NCI-H748 (cell line): Measurements from ENCODE around the gene HSD11B2.

ENCODE experiments used
- DNase-seq: peaks from one replicate; lab custom pipeline; 2025; ENCODE audit not compliant: unreplicated experiment; lab: John Stamatoyannopoulos, UW

Gene HSD11B2

DNA sequence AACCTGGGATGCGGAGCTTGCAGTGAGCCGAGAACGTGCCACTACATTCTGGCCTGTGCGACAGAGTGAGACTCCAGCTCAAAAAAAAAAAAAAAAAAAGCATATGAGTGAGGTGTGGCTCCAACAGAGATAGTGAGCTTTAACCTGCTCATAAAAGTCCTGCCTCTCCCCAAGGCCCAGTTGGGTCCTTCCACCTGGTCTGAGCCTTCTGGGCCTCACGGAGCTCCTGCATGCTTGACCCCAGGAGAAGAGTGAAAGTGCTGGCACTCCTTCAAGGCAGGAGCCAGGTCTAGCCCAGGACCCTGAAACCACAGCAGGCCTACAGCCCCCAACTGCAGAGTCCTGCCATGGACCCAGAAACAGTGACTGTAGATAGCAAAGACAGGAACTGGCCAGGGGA, 17.7 kb downstream of the HSD11B2 start:
- DNase-seq, result no peak

DNA sequence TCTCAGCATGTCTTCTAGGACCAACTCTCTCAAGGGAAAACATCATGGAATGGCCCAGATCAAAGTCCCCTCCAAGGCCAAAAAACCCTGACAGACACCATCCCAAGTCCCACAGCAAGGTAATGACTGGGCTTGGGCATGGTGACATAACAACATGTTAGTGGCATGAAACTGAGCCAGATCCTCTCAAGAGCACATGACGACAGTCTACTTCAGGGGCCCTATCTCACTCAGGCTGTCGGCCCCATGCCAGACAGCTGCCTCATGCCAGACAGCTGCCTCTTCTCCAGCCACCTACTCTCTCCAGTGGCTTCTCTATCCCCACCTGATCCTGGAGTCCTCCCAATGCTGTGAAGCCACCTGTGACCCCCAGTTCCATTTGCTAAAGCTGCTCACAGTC, 18.4 kb downstream of the HSD11B2 start:
- DNase-seq, result no peak

DNA sequence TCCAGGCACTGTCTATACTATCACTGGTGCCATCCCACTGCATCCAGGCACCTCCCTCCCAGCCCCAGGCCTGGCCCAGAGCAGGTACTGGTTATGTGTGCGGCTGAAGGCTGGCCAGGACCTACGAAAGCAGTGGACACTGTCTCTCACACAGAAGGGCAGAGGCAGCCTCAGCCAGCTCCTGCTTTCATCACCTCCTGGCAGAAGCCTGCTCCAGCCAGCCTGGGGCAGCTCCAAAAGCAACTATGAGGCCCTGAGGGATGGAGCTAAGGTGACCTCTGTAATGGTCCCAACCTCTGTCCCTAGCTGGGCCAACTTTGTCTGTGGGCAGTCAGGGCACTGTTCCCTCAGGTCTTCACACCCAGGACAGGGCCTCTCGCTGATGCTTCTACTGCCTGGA, 18.8 kb downstream of the HSD11B2 start:
- no peak for DNase-seq

DNA sequence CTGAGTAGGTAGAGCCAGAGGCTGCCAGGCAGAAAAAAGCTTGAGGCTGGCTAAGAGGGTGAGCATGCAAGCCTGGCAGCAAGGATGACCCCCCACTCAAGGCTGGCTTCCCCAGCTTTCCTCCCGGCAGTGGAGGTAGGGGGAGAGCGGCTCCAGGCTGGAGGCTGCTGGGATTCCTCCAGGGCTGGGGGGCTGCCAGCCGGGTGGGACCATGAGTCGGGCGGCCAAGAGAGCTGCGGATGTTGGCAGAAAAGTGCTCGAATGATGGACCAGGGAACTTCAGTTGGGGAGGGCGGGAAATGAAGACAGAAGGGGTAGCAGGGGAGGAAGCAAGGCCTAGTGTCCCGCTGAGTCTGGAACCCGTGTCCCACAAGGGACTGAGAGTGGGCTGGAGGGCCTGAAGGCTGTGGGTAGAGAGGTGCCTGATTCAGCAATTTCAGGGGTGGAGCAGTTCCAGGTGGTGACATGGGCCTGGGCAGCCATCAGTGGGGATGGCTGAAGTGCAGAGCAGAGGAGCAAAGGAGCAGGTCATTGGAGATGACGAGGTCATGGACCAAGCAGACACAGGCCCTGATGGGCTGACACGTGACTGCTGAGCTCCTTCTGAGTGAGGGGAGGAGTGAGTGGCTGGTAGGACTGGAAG, 20.3 kb downstream of the HSD11B2 start:
- DNase-seq, result no peak

DNA sequence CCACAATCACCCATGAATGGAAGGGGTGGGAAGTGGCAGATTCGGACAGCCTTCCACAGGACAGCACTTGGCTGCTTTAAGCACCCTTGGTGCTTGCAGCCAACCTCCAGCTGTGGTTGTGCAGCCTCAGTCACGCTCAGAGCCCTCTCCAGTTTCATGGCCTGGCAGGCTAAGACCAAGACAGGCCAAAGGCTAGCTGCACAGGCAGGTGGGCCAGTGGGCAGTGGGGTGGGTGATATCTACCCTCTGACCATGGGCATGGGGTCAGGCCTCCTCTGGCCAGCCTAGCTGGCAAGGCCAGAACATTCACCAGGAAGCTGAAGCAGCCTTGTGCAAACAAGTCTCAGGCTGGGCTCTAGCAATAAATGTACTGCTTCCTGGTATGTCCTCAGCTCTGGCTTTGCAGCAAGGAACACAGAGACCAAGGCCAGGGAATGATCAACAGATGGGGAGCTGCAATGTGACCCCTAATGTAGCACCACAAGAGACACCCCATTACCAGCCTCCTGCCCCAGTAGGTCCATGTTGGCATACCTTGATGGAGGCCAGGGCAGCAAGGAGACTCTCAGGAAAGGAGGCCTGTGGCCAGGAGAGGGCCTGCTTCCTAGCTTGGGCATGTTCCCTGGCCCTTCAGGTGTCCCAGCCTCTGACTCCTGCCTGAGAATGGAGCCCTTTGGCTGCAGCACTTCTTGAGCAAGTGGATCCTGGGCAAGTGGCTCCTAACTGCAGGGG, 20.9 kb downstream of the HSD11B2 start:
- DNase-seq, result no peak

DNA sequence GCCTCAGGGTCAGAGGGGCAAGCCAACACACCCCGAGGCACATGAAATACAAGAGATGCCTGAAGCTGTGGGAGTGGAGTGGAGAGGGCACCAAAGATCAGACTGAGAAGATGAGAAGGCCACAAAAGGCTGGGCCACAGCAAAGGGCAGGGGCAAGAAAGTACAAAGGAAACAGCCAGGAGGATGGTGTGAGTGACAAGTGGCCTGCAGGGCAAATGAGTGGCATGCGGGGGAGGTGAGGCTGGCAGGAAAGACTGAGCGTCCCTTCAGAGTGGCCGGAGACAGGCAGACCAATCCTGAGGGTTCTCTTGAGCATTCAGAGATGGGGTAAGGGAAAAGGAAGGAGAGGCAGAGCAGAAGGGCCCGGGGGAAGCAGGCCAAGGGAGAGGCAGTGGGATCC, 23.2 kb downstream of the HSD11B2 start:
- DNase-seq, result no peak

DNA sequence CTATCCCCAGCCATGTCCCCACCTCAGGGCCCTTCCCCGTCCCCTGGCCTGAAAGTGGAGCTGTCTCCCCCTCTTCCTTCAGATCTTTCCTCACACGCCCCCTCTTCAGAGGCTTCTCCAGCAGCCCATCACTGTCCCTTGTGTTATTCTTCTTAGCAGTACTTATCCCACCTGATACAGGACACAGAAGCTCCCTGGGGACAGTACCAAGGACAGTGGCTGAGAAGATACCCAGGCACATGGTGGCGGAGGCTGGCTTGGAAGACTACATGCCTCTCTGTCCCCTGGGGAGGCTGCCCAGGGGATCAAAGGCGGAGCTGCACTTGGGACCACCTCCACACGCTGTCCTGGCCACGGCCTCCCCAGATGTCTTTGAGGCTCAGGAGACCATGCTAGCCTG, 23.9 kb downstream of the HSD11B2 start:
- DNase-seq, result no peak

DNA sequence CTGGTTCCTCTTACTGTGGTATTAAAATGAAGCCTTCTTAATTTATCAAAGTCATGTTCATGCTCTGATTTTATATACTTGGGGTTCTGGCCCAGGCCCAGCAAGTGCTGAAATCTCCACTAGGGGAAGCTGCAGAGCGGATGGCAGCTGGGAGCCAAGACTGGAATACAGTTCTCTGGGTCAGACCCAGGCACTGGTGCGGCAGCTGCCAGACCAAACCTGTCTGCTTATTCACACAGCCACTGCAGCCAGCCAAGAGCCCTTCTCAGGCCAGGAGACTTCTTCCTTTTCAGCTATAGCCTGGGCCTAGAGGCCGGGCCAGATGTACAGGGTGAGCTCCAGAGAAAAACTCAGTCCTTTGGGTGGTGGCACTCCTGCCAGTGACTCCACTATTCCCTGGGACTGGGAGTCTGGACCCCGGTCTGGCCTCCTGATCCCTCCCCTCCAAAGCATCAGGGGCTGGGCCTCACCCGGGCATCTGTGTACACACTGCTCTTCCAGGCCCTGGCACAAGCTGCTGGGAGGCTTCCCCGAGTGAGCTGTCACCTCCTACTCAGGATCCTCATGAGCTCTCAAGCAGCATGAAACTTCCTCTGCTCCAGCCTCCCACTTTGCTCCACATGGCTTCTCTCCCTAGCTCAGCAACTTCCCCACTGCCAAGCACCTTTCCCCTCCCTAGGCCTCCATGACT, 25.6 kb downstream of the HSD11B2 start:
- DNase-seq, result no peak

DNA sequence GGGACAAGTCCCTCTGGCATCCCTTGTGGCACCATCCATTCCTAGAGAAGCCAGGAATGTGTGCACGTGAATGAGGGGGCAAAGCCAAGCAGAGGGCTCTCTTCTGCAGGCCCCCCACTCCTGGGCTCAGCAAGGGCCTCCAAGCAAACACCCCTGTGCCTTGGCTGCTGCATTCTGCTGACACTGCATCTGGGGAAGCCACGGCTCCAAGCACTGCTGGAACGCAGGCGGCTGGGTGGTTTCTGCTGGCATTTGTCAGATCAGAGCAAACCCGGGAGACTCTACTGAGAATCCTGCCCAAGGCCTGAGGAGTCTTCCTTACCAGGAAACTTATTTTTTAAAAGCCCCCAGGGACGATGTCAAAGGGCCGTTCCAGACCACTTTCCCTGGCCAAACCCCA, 26.7 kb downstream of the HSD11B2 start:
- DNase-seq, result no peak

DNA sequence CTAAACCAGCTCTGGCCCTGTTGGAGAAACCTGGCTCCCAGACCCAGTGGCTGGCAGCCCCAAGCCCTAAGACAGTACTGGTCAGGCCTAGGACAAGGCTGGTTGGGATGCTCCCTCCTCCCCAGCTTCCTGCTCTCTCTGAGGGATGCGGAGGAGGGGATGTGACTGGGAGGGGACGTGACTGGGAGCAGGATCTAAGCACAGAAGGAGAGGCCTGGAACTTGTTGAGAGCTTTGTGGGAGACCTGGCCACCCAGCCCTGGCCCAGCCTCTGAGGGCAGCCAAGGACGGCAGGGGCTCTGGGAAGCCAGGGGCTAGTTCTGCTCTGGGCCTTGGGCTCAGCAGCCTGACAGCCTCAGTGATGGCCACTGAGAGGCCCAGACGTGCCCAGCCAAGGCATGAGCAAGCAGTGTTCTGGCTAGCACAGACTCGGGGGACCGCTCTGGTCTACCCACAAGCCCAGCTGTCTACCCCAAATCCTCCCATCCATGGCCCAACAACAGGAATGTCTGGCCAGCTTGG, 27.3 kb downstream of the HSD11B2 start:
- DNase-seq, result no peak

DNA sequence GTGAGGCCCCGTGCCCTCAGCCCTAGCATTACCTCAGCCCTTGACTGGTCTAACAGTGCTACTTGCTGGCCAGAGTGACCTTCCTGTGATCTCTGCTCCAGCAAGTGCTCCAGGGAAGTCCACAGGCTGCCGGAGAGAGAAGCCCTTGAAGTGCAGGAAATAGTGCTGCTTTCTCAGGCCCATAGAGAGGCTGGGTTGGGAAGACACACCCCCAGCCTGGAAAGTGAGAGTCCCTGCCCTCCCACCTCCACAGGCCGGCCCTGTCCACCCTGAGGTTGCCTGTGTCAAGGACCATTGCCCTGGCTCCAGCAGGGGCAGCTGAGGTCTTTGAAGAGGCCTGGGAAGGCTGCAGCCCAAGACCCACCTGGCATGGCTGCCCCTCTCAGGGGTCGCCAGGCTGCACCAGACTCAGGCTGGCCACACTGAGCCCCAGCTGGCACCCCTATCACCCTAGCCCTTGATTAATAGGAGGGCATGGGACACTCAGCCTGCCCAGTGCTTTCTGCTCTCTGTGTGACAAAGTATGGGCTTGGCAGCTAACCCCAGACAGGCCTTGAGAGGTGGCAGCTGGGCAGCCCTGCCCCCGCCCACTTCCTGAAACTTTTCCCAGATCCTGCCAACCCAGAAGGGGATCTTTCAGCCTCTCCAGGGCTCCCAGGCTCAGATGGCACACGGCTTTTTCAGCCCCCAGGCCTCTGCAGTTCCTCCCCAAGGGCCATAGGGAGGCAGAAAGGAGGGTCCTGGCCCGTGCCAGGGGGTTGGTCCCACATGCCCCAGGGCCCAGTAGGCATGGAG, 28.3 kb downstream of the HSD11B2 start:
- no peak for DNase-seq

DNA sequence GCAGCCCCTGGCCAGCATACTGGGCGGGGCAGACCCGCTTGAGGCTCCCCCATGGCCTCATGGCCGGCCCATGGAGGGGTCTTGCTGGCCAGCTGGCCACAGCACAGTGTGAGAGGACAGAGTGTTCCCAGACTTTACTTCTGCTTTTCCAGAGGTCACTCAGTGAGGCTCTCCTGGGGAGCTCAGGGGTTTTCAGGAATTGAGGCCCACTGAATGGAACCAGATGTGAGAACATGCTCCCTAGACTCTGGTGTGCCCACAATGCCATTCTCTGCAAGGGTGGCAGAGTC, 28.9 kb downstream of the HSD11B2 start:
- DNase-seq, result no peak

DNA sequence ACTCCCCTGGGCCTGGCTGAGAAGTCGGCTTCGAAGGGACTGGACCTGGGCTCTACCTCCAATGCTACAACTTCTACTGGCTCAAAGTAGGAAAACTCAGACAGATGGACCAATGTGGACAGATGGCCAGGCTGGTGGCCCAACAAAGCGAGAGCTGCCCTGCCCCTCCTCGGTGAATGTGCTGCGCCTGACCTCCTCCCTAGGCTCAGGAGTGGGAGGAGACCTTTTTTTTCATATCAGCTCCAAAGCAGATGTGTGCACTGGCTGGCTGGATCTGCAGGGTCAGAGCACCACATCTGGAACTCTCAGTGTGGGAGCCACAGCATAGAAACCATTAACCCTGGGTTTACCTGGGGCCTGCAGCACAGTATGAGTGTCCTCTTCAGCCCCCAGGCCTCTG, 29.2 kb downstream of the HSD11B2 start:
- DNase-seq, result no peak

DNA sequence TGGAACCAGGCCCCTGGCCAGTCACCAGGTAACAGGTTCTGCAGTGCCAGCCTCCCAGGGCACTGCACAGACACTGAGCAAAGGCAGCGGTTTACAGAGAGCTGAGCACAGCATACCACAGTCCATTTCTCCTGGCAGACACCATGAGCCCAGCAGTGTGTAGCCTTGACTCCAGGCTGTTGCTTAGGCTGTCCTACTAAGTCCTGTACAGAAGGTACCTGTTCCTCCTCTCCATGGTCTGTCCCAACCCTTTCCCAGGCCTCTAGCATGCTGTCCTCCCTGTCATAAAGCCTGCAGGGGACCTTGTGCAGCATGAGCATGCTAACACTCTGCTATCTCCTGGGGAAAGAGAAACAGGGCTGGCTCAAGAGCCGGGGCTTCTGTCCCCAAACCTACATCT, 30.0 kb downstream of the HSD11B2 start:
- DNase-seq, result no peak

DNA sequence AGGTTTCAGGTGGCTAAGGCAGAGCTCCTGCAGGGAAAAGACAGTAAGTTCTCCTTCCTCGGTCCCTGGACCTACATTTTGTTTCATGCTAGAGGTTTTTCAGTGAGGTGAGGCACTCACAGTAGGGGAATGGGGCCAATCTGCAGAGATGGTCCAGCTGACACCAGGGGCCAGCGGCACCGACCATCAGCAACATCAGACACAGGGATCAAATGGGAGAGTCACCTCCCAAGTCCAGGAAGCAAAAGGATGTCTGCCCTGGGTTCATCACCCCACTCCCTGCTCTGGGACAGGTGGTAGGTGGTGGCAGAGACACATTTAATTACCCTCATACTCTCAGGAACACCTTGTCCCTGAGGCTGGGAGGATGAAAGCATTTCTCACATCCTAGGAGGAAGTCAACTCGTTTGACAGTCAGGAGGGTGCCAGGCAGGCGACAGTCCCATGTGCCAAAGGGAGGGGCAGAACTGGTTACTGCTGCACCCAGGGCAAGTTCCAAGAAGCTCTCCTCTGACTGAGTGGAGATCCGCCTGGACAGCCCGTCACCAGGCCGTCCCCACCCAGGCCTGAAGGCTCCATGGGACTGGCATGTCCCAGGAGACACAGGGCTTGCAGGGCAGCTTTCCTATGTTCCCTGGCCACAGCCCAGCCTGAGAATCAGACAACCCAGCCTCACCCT, 30.8 kb downstream of the HSD11B2 start:
- DNase-seq, result no peak

DNA sequence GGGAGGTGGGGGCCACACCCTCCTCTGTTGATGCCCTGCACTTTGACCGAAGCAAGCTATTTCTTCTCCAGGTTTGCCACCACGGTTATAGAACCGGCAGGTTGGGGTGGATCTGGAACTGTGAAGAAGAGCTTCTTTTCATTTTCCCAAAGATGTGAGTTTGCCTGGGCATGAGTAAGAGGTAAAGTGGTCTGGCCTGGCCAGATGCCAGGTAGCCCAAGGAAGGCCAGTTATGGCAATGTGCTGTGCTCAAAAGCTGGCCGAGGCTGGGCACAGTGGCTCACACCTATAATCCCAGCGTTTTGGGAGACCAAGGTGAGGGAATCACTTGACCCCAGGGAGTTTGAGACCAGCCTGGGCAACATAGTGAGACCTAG, 31.3 kb downstream of the HSD11B2 start:
- no peak for DNase-seq

DNA sequence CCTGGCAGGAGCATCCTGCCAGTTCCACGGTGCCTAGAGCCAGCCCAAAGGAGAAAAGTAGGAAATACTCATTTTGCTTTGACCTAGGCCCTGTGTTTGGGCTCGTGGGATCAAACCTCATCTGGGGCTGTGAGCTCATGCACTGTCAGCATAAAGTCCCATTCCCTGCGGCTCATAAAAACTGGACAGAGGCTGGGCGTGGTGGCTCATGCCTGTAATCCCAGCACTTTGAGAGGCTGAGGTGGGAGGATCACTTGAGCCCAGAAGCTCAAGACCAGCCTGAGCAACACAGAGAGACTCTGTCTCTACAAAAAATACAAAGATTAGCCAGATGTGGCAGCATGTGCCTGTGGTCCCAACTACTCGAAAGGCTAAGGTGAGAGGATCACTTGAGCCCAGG, 32.1 kb downstream of the HSD11B2 start:
- no peak for DNase-seq

DNA sequence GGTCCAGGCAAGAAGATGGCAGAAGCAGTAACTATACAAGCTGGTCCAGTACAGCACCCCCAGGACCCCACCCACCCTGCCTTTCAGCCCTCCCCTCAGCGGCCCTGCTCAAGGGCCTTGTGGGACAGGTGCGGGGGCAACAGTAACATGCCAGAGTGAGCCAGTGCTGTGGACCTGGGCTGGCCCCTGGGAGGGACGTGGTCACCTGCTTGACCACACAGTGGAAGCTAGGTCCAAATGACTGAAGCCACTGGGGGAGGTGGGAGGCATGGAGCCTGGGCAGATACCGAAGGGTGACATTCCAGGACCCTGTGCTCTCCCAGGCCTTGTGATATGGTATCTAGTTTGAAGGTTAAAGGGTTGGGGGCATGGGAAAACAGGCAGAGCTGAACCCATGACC, 32.8 kb downstream of the HSD11B2 start:
- no peak for DNase-seq

DNA sequence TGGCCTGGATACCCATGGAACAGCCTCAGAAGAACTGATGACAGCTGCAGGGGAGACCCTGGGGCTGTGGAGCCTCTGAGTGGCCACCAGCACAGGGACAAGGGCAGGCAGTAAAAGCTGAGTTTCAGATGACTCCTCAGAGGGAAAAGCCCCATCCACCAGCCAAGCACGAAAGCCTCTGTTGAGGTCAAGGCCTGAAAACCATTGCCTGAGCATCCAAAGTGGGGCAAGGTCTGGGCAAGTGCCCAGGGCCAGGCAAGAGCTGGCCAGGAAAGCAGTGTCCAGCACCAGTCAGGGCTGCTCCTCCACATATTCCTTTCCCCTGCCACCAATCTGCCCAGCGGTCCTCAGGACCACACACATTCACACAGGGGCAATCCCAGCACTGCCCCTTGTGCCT, 33.6 kb downstream of the HSD11B2 start:
- no peak for DNase-seq

DNA sequence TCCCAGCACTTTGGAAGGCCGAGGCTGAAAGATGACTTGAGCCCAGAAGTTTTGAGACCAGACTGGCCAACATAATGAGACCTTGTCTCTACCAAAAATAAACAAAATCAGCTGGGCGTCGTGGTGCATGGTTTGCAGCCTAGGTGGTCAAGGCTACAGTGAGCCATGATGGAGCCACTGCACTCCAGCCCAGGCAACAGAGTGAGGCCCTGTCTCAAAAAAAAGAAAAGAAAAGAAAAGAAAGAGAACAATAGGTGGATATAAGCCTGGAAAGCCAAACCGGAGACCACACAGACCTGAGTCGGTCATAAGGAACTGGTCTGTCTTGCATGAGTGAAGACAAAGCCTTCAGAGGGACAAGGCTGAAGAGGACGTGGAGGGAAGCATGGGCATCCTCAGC, 35.7 kb downstream of the HSD11B2 start:
- DNase-seq, result no peak

DNA sequence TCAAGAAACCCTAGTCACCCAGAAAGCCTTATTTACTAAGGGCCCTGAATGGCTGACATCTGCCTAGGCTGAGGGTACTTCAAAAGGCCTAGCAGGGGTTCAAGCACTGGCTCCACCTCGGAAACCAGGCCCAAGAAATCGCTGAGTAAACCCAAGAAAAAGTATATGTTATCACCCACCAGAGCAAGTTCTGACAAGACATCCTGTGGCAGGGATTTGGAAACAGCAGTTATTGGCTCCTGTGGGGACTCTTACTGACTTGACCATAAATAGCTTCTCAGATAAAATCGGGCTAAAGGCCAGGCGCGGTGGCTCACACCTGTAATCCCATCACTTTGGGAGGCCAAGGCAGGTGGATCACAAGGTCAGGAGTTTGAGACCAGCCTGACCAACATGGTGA, 37.8 kb downstream of the HSD11B2 start:
- no peak for DNase-seq
